ENCODE measurements around the gene DLGAP1.

The DLGAP1 gene

GRCh38 chr18:3649135-3649632 is 805.9 kb downstream of the DLGAP1 start:
- DNase-seq, result no peak

- DNase-seq, result no peak
Measured at GRCh38 chr18:3648641-3649040, 806.5 kb downstream of the DLGAP1 start.

DNA sequence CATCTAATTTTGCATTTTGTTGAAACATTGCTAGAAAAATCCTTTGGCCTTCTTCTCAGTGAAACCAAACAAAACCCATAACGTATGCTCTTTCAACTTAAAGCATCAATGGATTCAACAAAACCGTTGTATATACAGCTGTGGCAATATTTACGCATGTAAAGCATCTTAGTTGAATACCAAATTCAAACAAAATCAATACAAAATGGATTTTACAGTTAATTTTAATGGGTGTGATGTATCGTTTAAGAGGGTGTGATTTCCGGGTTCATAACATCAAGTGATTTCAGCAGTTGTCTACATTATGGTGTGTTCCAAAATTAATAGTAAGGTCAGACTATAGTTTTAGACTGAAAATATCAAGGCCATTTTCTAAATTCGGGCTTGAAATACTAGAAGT is 806.9 kb downstream of the DLGAP1 start:
- no peak for DNase-seq

GRCh38 chr18:3647636-3648035 is 807.5 kb downstream of the DLGAP1 start:
- DNase-seq, result no peak

GRCh38 chr18:3645384-3646156 is 809.5 kb downstream of the DLGAP1 start:
- DNase-seq, result no peak

GRCh38 chr18:3634250-3634939 is 820.7 kb downstream of the DLGAP1 start:
- DNase-seq, result no peak

DNA sequence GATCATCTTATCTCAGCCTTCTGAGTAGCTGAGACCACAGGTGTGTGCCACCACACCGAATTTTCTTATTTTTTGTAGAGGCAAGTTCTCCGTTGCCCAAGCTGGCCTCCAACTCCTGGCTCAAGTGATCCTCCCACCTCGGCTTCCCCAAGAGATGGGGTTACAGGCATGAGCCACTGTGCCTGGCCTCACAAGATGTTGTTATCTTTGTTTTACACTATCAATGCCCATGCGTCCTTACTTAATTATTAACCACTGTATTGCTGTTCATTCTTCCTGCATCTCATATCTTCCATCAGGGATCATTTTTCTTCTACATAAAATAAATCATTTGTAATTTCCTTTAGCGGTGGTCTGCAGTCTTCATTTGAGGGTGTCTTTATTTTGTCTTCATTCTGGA is 823.2 kb downstream of the DLGAP1 start:
- DNase-seq, result no peak

DNA sequence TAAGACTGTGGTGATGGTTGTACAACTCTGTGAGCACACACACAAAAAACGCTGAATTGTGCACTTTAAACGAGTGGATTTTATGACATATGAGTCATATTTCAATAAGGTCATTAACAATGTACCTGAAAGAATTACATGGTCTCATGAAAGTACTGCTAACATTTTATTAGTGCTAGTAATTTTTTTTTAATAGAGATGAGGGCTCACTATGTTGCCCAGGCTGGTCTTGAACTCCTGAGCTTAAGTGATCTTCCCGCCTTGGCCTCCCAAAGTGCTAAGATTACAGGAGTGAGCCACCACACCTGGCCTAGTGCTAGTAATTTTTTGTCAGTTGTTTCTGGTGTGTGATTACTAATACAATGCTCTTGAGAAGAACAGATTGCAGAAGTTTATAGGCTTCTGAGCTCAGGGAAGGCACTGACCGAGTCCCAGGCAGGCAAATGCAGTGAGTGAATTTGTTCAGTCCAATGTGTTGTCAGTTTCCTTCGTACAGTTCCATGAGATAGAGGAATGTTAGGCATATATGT is 828.1 kb downstream of the DLGAP1 start:
- no peak for DNase-seq

GRCh38 chr18:3625742-3626091 is 829.4 kb downstream of the DLGAP1 start:
- DNase-seq, result no peak

GRCh38 chr18:3624935-3625741 is 830.0 kb downstream of the DLGAP1 start:
- no peak for DNase-seq

DNA sequence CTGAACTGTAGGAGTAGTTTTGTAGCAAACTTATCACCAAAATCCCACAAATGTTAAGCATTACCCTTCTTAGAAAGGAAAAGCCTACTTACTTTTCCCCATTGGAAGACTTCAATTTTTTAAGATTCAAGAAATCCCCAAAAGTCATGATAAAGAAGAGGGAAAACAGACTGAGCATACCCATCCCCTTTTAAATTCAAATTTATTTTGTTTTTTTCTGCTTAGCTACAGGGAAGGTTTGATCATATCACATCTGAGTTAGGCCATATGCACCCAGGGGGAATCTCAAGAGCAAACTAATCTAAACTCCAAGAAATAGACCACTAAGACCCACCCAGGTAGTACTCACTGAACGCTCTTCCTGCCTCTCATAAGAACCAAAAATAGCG is 830.6 kb downstream of the DLGAP1 start:
- no peak for DNase-seq

DNA sequence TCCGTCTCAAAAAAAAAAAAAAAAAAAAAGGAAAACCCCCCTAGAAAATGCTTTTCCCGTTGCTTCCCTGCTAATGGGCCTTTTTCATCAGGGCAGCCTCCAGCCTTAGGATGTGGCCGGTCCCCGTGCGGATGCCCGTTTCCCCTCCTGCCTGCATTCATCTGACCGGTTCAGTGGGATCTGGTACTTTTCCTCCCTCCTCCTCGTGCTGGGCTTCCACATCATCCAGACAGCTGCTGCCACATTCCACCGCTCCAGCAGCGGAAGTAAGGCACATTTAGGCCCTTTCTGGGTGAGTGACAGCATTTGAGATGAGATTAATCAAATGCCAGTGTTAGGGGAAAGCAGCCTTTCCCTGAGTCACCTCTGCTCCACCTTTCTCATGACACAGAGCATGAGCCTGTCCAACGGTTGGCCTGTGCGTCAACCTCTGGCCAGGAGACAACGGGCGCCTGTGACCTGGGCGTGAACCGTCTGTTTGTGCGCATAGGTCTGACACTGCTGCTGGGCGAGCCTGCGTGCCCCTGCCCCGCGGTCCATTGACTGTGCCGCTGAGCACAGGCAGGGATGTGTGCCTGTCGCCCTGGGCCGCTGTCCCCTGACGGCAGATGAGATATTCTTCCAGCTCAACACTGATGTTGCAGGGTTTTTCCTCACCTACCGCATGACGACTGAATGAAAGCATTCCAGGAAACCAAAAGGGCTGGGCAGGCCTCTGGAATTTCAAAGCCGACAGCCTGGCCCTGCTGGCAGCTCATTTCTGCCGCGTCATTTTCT is 831.1 kb downstream of the DLGAP1 start:
- no peak for DNase-seq

GRCh38 chr18:3620146-3621119 is 834.7 kb downstream of the DLGAP1 start:
- no peak for DNase-seq

GRCh38 chr18:3619746-3620145 is 835.4 kb downstream of the DLGAP1 start:
- no peak for DNase-seq

GRCh38 chr18:3619222-3619621 is 835.9 kb downstream of the DLGAP1 start:
- DNase-seq, result no peak

GRCh38 chr18:3616744-3617143 is 838.4 kb downstream of the DLGAP1 start:
- no peak for DNase-seq

DNA sequence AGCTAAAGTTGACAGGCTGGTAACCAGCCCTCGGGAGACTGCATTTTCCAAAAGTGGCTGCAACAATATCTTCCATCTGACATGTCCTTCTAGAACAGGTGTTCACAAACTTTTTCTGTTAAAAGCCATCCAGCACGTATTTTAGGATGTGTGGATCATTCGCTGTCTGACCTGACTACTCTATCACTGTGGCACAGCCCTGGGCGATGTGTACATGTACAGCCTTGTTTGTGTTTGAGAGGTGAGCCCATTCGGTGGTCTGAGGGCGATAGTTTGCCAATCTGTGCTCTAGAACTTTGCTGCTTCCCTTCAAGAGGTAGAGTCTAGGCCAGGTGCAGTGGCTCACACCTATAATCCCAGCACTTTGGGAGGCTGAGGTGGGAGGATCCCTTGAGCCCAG is 839.0 kb downstream of the DLGAP1 start:
- no peak for DNase-seq

DNA sequence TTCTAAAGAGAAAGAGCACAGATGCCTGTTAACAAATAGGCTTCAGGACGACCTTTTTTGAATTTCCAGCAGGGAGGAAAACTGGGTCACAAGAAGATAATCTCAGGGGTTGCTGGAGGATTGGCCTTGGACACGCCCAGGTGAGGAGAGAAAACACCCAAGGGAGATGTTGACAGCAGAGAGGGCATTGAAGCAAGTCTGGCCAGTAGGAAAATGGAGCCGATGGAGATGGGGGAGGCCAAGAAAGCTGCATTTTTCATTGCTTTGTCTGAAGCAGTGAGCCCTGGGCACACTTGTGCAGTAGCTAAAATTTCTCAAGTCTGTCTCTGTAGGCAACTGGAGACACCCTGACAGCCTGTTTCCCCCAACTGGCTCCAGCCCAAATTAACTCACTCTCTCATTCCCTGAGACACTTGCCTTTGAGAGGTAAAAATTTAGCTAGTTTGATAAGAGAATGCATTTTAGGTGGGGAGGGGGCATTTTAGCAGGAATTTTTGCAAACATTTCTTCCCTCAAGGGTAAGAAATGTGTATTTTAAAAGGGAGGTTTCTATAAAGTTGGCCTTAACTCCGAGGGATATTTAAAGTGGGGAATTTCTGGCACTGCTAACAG is 839.6 kb downstream of the DLGAP1 start:
- DNase-seq, result no peak

DNA sequence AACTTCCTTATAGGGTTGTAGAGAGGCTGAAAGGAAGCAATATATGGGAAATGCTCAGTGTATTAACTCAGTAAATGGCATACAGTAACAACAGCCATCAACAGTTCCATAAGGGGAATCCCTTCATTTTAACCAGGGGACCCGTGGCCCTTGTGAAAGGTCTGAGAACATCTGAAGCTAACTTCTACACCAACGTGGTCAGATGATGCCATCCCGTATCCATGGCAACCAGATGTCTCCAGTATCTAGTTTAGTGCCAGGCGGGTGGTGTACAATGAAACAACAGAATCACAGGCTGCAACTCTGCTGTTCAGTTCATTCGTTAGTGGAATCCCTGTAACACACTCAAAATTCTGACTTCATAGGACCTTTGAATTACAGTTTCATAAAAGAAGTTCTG is 842.8 kb downstream of the DLGAP1 start:
- DNase-seq, result no peak

DNA sequence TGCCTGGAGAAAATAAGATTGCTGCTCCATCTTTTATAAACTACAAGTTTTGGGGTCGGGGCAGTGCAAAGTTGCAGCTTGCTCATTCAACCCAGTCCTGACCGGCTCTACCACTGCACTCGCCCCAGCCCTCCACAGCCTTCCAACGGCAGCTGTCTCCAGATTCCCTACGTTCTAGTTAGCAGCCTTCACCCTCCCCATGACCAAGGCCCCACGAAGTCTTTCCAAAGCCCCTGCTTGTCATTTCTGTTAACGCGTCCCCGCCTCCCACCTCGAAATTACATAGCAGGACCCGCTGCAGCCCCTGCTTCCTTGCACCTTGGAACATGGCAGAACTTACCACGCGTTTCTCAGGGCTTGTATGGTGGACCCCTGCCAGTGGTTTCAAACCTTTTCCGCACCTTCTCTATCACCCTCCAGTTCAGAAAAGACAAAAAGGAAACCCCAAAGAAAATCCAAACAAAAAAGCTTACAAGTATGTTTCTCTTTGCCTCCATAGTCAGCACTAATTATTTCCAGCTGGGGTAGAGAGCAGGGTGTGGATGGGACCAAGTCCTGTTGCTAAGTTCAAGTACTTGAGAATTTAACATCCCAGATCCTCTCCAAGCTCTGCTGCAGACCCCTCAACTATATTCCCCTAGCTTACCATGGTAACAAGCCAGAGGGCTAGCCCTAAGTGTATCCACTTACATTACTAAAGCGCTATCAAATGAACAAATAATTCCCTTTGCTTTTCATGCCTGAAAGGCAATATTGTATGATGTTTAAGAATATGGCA is 843.6 kb downstream of the DLGAP1 start:
- no peak for DNase-seq
